ENCODE results near the gene RALY. TPM values are rescaled to one million over a fixed set of nuclear protein-coding genes. Genes with fewer than 3 reads are reported as not detected.

The RALY gene
- total RNA-seq, 1 donor from 2014 or later = 234 TPM

DNA sequence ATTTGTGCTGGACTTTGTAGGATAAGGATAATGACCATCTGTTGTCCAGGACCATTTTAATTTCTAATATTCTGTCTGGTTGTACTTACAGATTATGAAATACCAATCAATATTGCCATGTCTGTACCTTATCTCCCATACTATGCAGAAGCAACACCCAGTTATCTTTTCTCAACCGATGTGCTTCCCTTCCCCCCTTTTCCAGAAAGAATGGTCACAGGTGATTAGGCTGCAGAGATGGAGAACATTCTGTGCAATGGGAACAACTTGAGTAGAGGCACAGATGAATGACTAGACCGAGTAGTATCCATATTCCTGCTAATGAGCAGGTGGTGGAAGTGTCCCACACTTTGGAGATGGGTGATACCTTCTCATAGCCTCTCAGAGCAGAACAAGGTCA lies 10.5 kb downstream of the RALY start:
- Mint-ChIP-seq H3K27ac (ENCODE audit: unreplicated experiment) (no peak overlapping the region), H3K4me3 (ENCODE audit: unreplicated experiment) (no peak overlapping the region), H3K4me1 (ENCODE audit: low read depth, unreplicated experiment) (peaks cover 29% of the 10 kb centered on the region), H3K9me3 (ENCODE audit: unreplicated experiment) (no peaks in the 10 kb centered on the region), H3K27me3 (ENCODE audit: unreplicated experiment) (no peaks in the 10 kb centered on the region), H3K36me3 (ENCODE audit: unreplicated experiment) (peaks cover 6% of the 10 kb centered on the region)
- TF ChIP-seq, protein P1, sequence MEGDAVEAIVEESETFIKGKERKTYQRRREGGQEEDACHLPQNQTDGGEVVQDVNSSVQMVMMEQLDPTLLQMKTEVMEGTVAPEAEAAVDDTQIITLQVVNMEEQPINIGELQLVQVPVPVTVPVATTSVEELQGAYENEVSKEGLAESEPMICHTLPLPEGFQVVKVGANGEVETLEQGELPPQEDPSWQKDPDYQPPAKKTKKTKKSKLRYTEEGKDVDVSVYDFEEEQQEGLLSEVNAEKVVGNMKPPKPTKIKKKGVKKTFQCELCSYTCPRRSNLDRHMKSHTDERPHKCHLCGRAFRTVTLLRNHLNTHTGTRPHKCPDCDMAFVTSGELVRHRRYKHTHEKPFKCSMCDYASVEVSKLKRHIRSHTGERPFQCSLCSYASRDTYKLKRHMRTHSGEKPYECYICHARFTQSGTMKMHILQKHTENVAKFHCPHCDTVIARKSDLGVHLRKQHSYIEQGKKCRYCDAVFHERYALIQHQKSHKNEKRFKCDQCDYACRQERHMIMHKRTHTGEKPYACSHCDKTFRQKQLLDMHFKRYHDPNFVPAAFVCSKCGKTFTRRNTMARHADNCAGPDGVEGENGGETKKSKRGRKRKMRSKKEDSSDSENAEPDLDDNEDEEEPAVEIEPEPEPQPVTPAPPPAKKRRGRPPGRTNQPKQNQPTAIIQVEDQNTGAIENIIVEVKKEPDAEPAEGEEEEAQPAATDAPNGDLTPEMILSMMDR (IDR thresholded peaks at IDR 0.05; ENCODE audit: partially characterized antibody, unreplicated experiment) = no peak
- DNase-seq = no peak

DNA sequence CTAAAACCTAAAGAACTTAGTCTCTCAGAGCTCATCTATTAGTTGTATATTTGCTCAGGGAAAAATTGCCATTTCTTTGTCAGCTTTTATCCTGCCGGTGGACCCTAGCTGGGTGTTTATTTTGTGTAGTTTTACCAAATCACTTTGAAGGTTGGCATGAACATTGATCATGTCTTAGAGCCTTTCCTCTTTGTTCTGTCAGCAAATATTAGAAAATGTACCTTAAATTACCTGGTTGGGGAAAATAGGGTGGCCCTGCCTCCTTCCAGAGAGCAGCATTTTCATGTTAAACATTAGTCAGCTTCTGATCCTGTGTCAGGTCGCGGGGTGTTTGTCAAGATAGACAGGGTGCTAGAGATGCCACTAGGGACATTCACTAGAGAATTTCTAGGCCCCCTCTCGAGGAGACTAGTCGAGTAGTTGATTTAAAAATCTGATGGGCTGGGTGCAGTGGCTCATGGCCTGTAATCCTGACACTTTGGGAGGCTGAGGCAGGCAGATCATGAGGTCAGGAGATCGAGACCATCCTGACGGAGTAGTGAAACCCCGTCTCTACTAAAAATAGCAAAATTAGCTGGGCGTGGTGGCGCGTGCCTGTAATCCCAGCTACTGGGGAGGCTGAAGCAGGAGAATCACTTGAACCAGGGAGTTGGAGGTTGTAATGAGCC lies 11.2 kb downstream of the RALY start:
- H3K4me1 Mint-ChIP-seq (ENCODE audit: low read depth, unreplicated experiment) = peaks cover 23% of the 10 kb centered on the region
- no peak for DNase-seq
- peaks cover 6% of the 10 kb centered on the region for H3K36me3 Mint-ChIP-seq (ENCODE audit: unreplicated experiment)
- H3K27me3 Mint-ChIP-seq (ENCODE audit: unreplicated experiment) = no peaks in the 10 kb centered on the region
- no peak overlapping the region for H3K4me3 Mint-ChIP-seq (ENCODE audit: unreplicated experiment)
- TF ChIP-seq, protein P1 (IDR thresholded peaks at IDR 0.05; ENCODE audit: partially characterized antibody, unreplicated experiment) = no peak
- no peak overlapping the region for H3K27ac Mint-ChIP-seq (ENCODE audit: unreplicated experiment)
- no peaks in the 10 kb centered on the region for H3K9me3 Mint-ChIP-seq (ENCODE audit: unreplicated experiment)

DNA sequence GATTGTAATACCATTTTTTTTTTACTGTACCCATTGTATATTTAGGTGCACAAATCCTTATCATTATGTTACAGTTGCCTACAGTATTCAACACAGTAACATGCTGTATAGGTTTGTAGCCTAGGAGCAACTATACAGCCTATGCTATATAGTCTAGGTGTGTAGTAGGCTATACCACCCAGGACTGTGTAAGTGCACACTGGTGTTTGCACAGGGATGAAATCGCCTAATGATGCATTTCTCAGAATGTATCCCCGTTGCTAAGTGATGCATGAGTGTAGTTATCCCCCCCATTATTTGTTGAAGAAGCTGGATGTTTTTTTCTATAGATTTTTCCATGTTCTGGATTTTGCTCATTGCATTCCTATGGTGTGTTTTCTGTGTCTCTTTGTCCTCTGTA lies 12.9 kb downstream of the RALY start:
- TF ChIP-seq, protein P1 (IDR thresholded peaks at IDR 0.05; ENCODE audit: partially characterized antibody, unreplicated experiment) = no peak
- peaks cover 6% of the 10 kb centered on the region for H3K36me3 Mint-ChIP-seq (ENCODE audit: unreplicated experiment)
- no peaks in the 10 kb centered on the region for H3K9me3 Mint-ChIP-seq (ENCODE audit: unreplicated experiment)
- H3K4me3 Mint-ChIP-seq (ENCODE audit: unreplicated experiment) = no peak overlapping the region
- no peak for DNase-seq
- peaks cover 16% of the 10 kb centered on the region for H3K4me1 Mint-ChIP-seq (ENCODE audit: low read depth, unreplicated experiment)
- no peak overlapping the region for H3K27ac Mint-ChIP-seq (ENCODE audit: unreplicated experiment)
- H3K27me3 Mint-ChIP-seq (ENCODE audit: unreplicated experiment) = no peaks in the 10 kb centered on the region

DNA sequence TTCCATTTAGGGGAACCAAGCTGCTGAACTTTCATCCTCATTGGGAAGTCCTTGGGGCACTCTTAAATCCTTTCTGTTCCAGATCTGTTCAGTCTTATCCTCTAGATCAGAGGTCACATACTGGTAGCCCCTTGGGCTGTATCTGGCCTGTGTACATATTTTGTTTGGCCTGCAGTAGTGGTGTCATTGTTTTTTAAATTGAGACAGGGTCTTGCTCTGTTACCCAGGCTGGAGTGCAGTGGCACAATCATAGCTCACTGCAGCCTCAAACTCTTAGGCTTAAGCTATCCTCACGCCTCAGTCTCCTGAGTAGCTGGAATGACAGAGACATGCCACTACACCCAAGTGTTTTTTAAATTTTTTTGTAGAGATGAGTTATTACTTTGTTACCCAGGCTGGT lies 14.8 kb downstream of the RALY start:
- Mint-ChIP-seq H3K27ac (ENCODE audit: unreplicated experiment) (no peak overlapping the region), H3K4me3 (ENCODE audit: unreplicated experiment) (no peak overlapping the region), H3K27me3 (ENCODE audit: unreplicated experiment) (no peaks in the 10 kb centered on the region), H3K4me1 (ENCODE audit: low read depth, unreplicated experiment) (peaks cover 20% of the 10 kb centered on the region), H3K9me3 (ENCODE audit: unreplicated experiment) (no peaks in the 10 kb centered on the region), H3K36me3 (ENCODE audit: unreplicated experiment) (peaks cover 6% of the 10 kb centered on the region)
- DNase-seq = no peak
- TF ChIP-seq, protein P1 (IDR thresholded peaks at IDR 0.05; ENCODE audit: partially characterized antibody, unreplicated experiment) = no peak

DNA sequence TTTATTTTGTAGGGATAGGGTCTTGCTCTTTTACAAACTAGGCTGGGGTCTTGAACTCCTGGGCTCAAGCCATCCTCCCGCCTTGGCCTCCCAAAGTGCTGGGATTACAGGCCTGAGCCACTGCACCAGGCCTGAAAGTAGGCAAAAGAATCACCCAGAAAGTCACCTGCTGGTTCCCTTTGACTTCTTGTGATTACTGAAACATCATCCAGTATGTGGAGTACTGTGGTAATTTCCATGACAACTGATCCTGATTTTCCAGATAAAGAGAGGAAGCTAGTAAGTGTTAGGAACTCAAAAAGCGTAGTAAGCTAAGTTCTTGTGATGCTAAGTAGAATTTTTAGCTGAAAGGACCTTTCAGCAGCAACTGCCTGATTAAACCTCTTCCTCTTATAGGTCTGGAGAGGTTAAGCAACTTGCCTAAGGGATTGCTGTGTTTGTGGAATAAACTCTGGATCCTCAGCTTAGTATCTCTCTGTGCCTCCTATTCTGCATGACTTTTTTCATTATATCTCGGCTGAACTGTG lies 16.8 kb downstream of the RALY start:
- Mint-ChIP-seq H3K9me3 (ENCODE audit: unreplicated experiment) (no peaks in the 10 kb centered on the region), H3K27ac (ENCODE audit: unreplicated experiment) (no peak overlapping the region), H3K27me3 (ENCODE audit: unreplicated experiment) (no peaks in the 10 kb centered on the region), H3K4me3 (ENCODE audit: unreplicated experiment) (no peak overlapping the region), H3K36me3 (ENCODE audit: unreplicated experiment) (peaks cover 6% of the 10 kb centered on the region), H3K4me1 (ENCODE audit: low read depth, unreplicated experiment) (peaks cover 29% of the 10 kb centered on the region)
- TF ChIP-seq, protein P1 (IDR thresholded peaks at IDR 0.05; ENCODE audit: partially characterized antibody, unreplicated experiment) = no peak
- DNase-seq = no peak
